Stimulated activated CD4-positive, alpha-beta T cell treated with anti-CD3 and anti-CD28 coated beads, TNF-alpha, amount 100 ng/mL, for 24 hours (primary cell): ENCODE measurements around the gene OR8H2.
"Not testable (repeated sequence)": the region's sequence is repeated elsewhere in the genome, so short reads cannot be mapped to it uniquely, and the experiment has no call there.

ENCODE experiments used
- DNase-seq, 3 experiments: peaks; one replicate each; pipeline ENCODE4 v3.0.0-alpha.2; 2020; ENCODE audit warnings: low read depth in 3 of 3

The OR8H2 gene, protein sequence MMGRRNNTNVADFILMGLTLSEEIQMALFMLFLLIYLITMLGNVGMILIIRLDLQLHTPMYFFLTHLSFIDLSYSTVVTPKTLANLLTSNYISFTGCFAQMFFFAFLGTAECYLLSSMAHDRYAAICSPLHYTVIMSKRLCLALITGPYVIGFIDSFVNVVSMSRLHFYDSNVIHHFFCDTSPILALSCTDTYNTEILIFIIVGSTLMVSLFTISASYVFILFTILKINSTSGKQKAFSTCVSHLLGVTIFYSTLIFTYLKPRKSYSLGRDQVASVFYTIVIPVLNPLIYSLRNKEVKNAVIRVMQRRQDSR

DNA sequence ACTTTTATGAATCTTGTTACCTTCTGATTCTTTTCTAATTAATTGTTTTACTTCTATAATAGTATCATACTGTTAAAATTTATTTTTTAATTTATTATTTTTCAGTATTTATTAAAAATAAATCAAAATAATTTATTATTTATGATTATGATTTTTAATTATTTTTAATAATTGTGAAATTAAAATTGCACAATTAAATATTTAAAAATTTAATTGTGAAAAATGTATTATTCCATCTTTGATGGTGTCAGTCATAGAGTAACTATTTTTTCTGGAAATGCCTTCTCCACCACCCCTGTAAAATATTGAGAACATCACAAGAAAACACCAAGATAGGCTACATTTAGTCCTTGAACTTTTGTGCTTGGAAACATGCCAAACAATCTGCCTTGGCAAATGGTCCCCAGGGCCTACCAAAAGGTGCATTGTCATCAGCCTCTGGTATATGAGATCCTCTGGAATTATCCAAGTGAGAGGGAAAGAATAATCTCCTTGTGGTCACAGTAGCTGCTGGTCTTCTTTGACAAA is at the start of gene OR8H2:
Gene OR8H2, plus strand, starts transcription at position 478 of the 528 bp plus-strand sequence. CDS start 1,356 bp downstream, outside the sequence.
- no peak for DNase-seq

DNA sequence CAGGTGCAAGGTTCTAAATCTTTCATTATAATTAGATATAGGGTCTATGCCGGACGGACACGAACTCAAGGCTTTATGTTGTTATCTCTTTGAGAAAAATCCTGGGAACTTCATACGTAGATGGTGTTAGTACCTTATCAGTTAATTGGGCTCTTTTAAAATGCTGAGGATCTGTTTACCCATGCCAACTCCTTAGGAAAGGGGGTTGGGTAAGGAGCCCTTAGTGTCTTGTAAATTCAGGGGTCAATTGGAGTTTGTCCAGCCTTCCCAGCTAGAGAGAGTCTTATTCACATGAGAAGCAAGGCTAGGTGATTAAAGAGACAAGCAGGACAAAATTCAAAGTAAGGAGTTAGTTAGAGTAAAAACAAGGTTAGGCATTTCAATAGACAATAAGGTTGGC is 47.1 kb upstream of the OR8H2 start:
- not testable (repeated sequence) for DNase-seq

DNA sequence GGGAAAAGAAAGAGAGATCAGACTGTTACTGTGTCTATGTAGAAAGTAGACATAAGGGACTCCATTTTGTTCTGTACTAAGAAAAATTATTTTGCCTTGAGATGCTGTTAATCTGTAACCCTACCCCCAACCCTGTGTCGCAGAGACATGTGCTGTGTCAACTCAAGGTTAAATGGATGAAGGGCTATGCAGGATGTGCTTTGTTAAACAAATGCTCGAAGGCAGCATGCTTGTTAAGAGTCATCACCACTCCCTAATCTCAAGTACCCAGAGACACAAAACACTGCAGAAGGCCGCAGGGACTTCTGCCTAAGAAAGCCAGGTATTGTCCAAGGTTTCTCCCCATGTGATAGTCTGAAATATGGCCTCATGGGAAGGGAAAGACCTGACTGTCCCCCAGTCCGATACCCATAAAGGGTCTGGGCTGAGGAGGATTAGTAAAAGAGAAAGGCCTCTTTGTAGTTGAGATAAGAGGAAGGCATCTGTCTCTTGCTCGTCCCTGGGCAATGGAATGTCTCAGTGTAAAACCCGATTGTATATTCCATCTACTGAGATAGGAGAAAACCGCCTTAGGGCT is 45.7 kb upstream of the OR8H2 start:
- DNase-seq: not testable (repeated sequence)

DNA sequence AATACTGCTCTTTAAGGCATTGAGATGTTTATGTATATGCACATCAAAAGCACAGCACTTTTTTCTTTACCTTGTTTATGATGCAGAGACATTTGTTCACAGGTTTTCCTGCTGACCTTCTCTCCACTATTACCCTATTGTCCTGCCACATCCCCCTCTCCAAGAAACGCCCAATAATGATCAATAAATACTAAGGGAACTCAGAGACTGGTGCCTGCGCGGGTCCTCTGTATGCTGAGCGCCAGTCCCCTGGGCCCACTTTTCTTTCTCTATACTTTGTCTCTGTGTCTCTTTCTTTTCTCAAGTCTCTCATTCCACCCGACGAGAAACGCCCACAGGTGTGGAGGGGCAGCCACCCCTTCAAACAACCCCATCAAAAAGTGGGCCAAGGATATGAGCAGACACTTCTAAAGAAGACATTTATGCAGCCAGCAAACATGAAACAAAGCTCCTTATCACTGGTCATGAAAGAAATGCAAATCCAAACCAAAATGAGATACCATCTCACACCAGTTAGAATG is 45.2 kb upstream of the OR8H2 start:
- not testable (repeated sequence) for DNase-seq

DNA sequence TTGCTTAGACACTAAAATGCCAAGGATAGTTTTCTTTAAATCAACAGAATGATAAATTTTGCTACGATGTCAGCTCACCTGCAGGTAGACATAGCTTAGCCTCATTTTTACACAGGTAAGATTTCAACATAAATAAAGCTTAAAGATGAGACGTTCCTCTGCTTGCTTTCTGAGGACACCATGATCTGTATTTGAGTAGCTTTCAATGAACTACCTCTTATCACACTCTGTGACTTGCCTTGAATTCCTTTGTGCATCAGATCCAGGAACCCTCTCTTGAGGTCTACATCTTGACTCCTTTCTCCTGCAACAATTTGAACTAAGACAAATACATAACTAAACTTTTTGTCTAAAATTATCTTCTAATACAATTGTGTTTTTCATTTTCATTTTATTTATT is 36.5 kb upstream of the OR8H2 start:
- DNase-seq: no peak

DNA sequence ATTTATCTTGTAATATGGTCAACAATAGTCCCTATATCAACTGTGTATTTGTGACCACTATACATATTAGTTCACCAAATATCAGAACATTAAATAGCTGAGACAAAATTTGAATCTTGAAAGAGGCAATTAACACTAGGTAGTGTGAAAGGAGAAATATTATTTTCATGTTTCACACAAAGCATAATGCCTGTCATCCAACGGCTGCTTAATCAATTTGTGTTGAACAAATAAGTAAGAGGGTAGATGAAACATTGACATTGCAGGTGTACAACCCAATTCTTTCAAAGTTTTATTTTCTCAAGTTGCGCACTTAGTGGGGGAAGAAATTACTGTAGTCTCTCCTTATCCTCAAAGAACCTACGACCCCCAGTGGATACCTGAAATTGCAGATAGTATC is 13.8 kb upstream of the OR8H2 start:
- no peak for DNase-seq

DNA sequence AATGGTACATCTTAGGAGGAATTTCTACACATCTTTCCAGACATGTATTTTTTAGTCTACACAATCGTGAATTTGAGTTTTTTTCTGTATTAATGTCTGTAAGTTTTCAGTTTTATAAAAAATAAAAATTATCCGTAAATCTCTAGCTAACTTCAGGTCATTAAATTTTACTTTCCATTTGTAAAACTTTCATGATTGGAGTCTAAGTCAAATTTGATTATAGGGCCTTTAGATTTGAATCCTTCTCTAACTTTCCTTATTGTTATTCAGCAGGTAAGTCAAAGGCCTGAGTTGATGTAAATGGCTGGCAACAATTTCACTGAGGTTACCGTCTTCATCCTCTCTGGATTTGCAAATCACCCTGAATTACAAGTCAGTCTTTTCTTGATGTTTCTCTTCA is 10.5 kb upstream of the OR8H2 start, which contains the start of gene OR8I2:
Gene OR8I2, plus strand, starts transcription at position 301 of the 400 bp plus-strand sequence. Its CDS starts 0 bp downstream, at position 301.
- no peak for DNase-seq

DNA sequence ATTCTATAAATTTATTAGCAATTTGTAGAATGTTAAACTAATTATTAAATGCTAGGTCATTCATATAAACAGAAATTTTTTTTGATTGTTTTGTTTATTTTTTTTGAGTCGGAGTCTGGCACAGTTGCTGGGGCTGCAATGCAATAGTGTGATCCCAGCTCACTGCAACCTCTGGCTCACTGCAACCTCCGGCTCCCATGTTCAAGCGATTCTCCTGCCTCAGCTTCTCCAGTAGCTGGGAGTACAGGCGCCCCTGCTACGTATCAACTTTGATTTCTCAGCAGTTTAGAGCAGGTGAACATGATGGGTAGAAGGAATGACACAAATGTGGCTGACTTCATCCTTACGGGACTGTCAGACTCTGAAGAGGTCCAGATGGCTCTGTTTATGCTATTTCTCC is 18.6 kb downstream of the OR8H2 start, which contains the start of gene OR8H3:
Gene OR8H3, plus strand, starts transcription at position 301 of the 400 bp plus-strand sequence. Its CDS starts 0 bp downstream, at position 301.
- DNase-seq: no peak

DNA sequence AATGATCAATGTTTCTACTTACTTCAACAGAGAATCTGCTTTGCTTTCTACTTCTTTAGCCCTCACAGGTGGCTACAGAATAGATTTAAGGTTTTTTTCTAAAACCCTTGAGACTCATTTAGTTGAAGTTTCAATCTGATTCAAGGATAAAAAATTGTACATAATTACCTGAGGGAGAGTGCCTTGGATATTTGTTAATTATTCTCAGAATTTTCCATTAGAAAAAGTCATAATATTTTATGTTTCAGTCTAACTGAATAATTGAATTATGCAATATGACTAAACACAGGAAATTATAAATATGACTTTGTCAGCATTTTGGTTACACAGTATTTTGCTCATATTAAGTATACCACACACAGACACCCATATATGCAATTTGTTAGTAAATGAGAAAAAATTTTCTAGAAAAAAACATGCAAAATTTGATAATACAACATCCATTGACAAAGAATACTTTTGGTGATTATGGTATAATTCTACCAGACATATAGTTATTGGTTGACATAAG is 36.7 kb downstream of the OR8H2 start, which contains the start of gene OR8J3:
Gene OR8J3, minus strand, starts transcription at position 51 of the 511 bp plus-strand sequence. CDS start 2,483 bp downstream, outside the sequence.
- DNase-seq: no peak

DNA sequence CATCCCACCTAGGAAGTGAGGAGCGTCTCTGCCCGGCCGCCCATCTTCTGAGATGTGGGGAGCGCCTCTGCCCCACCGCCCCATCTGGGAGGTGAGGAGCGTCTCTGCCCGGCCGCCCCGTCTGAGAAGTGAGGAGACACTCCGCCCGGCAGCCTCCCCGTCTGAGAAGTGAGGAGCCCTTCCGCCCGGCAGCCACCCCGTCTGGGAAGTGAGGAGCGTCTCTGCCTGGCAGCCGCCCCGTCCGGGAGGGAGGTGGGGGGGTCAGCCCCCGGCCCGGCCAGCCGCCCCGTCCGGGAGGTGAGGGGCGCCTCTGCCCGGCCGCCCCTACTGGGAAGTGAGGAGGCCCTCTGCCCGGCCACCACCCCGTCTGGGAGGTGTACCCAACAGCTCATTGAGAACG is 40.2 kb downstream of the OR8H2 start:
- DNase-seq: not testable (repeated sequence)

DNA sequence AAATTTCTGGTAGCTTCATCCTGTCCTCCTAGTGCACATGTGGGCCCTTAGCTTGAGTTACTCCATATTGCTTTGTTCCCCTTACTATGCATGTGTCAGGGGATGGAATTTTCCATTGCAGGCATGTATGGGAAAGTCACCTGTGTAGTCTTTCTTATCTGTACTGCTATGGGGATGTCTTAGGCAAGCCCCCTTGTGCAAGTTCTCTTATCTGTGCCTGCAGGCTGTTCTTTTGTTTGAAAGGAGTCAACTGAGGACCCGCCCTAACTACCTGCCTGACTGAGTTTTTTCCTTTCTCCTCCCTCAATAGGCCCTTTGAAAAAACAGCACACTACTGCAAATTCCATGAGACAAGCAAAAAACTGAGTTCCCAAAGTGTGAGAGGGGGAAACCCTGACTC is 47.9 kb downstream of the OR8H2 start:
- DNase-seq: no peak

DNA sequence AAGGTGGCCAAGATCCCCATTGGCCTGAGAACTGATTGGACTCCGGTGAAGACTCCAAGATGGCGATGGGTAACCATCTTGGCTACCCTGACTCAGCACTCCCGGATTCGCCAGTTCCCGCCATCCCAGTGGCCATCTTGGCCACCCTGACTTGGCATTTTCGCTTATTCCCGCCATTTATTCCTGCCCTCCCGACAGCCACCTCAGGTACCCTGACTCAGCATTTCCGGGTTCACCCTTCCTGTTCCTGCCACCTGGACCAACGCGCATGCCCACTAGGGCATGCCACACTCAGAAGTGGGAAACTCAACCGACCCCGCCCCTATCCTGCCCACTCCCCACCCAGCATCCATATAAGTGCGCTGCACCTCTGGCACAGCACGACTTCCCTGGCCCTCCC is 48.8 kb downstream of the OR8H2 start:
- DNase-seq: no peak
